ENCODE data around the gene HSF4. TPM values are rescaled to one million over a fixed set of nuclear protein-coding genes. Genes with fewer than 3 reads are reported as not detected.
A peak's percentile ranks its signal among the peaks of the same experiment; 100 is the strongest.

HSF4 gene
- total RNA-seq, 1 experiment from 2014 or later, result 39.4 TPM

GRCh38 chr16:67181346-67181745, 16.8 kb downstream of the HSF4 start:
- CTCF ChIA-PET, result no interaction called here
- H3K36me3 Mint-ChIP-seq (ENCODE audit: insufficient read depth, unreplicated experiment), result peaks cover 22% of the 10 kb centered on the region

GRCh38 chr16:67182288-67182687, 17.7 kb downstream of the HSF4 start:
- H3K9me3 ChIP-seq, result no peaks in the 10 kb centered on the region
- Mint-ChIP-seq H3K9me3 (ENCODE audit: unreplicated experiment) (no peaks in the 10 kb centered on the region), H3K4me1 (ENCODE audit: low read depth, unreplicated experiment) (peaks cover 20% of the 10 kb centered on the region), H3K27ac (ENCODE audit: unreplicated experiment) (no peak overlapping the region), H3K36me3 (ENCODE audit: insufficient read depth, unreplicated experiment) (peaks cover 19% of the 10 kb centered on the region), H3K27me3 (ENCODE audit: insufficient read depth, unreplicated experiment) (peaks cover 3% of the 10 kb centered on the region), H3K4me3 (ENCODE audit: unreplicated experiment) (no peak overlapping the region)
- intact Hi-C loops (cut with micrococcal nuclease; ENCODE audit: unreplicated experiment), result no loop called here
- POLR2A ChIA-PET, result no interaction called here
- CTCF ChIA-PET, result no interaction called here
- TF ChIP-seq, protein P1, sequence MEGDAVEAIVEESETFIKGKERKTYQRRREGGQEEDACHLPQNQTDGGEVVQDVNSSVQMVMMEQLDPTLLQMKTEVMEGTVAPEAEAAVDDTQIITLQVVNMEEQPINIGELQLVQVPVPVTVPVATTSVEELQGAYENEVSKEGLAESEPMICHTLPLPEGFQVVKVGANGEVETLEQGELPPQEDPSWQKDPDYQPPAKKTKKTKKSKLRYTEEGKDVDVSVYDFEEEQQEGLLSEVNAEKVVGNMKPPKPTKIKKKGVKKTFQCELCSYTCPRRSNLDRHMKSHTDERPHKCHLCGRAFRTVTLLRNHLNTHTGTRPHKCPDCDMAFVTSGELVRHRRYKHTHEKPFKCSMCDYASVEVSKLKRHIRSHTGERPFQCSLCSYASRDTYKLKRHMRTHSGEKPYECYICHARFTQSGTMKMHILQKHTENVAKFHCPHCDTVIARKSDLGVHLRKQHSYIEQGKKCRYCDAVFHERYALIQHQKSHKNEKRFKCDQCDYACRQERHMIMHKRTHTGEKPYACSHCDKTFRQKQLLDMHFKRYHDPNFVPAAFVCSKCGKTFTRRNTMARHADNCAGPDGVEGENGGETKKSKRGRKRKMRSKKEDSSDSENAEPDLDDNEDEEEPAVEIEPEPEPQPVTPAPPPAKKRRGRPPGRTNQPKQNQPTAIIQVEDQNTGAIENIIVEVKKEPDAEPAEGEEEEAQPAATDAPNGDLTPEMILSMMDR (IDR thresholded peaks at IDR 0.05; ENCODE audit: insufficient read depth in 1 of 2, low read depth in 1 of 2, low read length in 1 of 2, severe bottlenecking in 1 of 2, unreplicated experiment in 1 of 2), result no peak
- no peak overlapping the region for H3K4me3 ChIP-seq (ENCODE audit: low read depth, low read length)
- H3K4me1 ChIP-seq, result peaks cover 42% of the 10 kb centered on the region
- H3K27me3 ChIP-seq (replicated peaks; ENCODE audit: control insufficient read depth, insufficient read depth, low read length), result no peaks in the 10 kb centered on the region
- H3K36me3 ChIP-seq (ENCODE audit: control insufficient read depth, insufficient read depth, low read length), result no peaks in the 10 kb centered on the region
- DNase-seq, result no peak
- no TSS peak for BruUV-seq (replicated peaks)

More at GRCh38 chr16:67181346-67181745, 16.8 kb downstream of the HSF4 start:
- H3K9me3 Mint-ChIP-seq (ENCODE audit: unreplicated experiment), result no peaks in the 10 kb centered on the region
- H3K27me3 Mint-ChIP-seq (ENCODE audit: insufficient read depth, unreplicated experiment), result peaks cover 3% of the 10 kb centered on the region
- H3K4me1 Mint-ChIP-seq (ENCODE audit: low read depth, unreplicated experiment), result peaks cover 26% of the 10 kb centered on the region
- Histone ChIP-seq H3K27me3 (replicated peaks; ENCODE audit: control insufficient read depth, insufficient read depth, low read length) (no peaks in the 10 kb centered on the region), H3K36me3 (ENCODE audit: control insufficient read depth, insufficient read depth, low read length) (no peaks in the 10 kb centered on the region), H3K4me3 (ENCODE audit: low read depth, low read length) (no peak overlapping the region), H3K4me1 (peaks cover 32% of the 10 kb centered on the region), H3K9me3 (no peaks in the 10 kb centered on the region)
- no TSS peak for BruUV-seq (replicated peaks)
- POLR2A ChIA-PET, result no interaction called here
- no peak for DNase-seq
- intact Hi-C loops (cut with micrococcal nuclease; ENCODE audit: unreplicated experiment), result no loop called here
- H3K27ac Mint-ChIP-seq (ENCODE audit: unreplicated experiment), result no peak overlapping the region
- TF ChIP-seq, protein P1 (IDR thresholded peaks at IDR 0.05; ENCODE audit: insufficient read depth in 1 of 2, low read depth in 1 of 2, low read length in 1 of 2, severe bottlenecking in 1 of 2, unreplicated experiment in 1 of 2), result no peak
- H3K4me3 Mint-ChIP-seq (ENCODE audit: unreplicated experiment), result no peak overlapping the region

- ChIA-PET POLR2A (interaction anchor here (3.1 kb wide), 1 partner anchor 13 kb away, joined by 10 read pairs; the partner anchor contains the start of gene NOL3), CTCF (interaction anchor here (0.9 to 3.2 kb wide), 3 partner anchors 13 to 165 kb away, joined by 3 to 39 read pairs (median 3); partner anchors contain the start of gene NOL3)
- no peaks in the 10 kb centered on the region for H3K9me3 Mint-ChIP-seq (ENCODE audit: unreplicated experiment)
Measured at GRCh38 chr16:67183284-67183626, 18.7 kb downstream of the HSF4 start.

More at GRCh38 chr16:67183284-67183626, 18.7 kb downstream of the HSF4 start:
- TF ChIP-seq, protein P1 (IDR thresholded peaks at IDR 0.05; ENCODE audit: insufficient read depth in 1 of 2, low read depth in 1 of 2, low read length in 1 of 2, severe bottlenecking in 1 of 2, unreplicated experiment in 1 of 2), result no peak
- peaks cover 3% of the 10 kb centered on the region for H3K27me3 Mint-ChIP-seq (ENCODE audit: insufficient read depth, unreplicated experiment)
- DNase-seq, result no peak
- Histone ChIP-seq H3K9me3 (no peaks in the 10 kb centered on the region), H3K4me3 (ENCODE audit: low read depth, low read length) (peak overlapping the region; percentile 90), H3K36me3 (ENCODE audit: control insufficient read depth, insufficient read depth, low read length) (no peaks in the 10 kb centered on the region), H3K27me3 (replicated peaks; ENCODE audit: control insufficient read depth, insufficient read depth, low read length) (no peaks in the 10 kb centered on the region), H3K4me1 (peaks cover 40% of the 10 kb centered on the region)
- no peak overlapping the region for H3K27ac Mint-ChIP-seq (ENCODE audit: unreplicated experiment)
- H3K36me3 Mint-ChIP-seq (ENCODE audit: insufficient read depth, unreplicated experiment), result peaks cover 9% of the 10 kb centered on the region
- intact Hi-C loops (cut with micrococcal nuclease; ENCODE audit: unreplicated experiment), result loop anchor here (1.0 kb wide), 3 partner anchors 13 to 168 kb away; partner anchors contain the start of gene NOL3
- H3K4me3 Mint-ChIP-seq (ENCODE audit: unreplicated experiment), result no peak overlapping the region
- no TSS peak for BruUV-seq (replicated peaks)
- peaks cover 13% of the 10 kb centered on the region for H3K4me1 Mint-ChIP-seq (ENCODE audit: low read depth, unreplicated experiment)
